Measurements from ENCODE around the gene VAV3.

DNA sequence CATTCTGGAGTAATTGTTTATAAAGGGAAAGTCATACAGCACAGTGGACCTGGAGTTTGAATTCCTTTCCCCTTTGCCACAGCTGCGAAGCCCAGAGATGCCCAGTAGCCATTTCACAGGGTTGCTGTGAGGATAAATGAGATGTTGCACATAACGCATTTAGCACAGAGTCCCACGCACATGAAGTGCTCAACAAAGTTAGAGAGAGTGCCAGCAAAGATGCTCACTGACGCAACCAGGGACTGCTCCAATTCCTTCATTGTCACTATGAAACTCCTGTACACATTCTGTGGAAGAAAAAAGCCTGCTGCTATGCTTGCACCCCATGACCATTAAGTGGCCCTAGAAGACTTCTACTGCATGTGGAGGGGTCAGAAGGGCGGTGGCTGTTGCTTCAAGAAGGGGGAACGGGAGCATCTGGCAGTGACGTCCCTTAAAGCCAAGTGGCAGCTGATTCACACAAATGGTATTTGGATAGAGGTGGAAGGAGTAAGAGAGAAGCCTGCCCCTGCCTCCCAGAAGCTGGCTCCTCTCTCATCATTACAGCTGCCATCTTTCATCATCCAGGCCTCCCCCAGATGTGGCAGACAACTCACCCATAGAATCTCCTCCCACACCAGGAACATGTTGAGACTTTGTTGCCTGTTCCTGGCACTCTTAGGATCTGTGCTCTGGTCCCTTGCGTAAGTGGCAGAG lies 26.5 kb upstream of the VAV3 start:
- TF ChIP-seq, protein P1, sequence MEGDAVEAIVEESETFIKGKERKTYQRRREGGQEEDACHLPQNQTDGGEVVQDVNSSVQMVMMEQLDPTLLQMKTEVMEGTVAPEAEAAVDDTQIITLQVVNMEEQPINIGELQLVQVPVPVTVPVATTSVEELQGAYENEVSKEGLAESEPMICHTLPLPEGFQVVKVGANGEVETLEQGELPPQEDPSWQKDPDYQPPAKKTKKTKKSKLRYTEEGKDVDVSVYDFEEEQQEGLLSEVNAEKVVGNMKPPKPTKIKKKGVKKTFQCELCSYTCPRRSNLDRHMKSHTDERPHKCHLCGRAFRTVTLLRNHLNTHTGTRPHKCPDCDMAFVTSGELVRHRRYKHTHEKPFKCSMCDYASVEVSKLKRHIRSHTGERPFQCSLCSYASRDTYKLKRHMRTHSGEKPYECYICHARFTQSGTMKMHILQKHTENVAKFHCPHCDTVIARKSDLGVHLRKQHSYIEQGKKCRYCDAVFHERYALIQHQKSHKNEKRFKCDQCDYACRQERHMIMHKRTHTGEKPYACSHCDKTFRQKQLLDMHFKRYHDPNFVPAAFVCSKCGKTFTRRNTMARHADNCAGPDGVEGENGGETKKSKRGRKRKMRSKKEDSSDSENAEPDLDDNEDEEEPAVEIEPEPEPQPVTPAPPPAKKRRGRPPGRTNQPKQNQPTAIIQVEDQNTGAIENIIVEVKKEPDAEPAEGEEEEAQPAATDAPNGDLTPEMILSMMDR (IDR thresholded peaks at IDR 0.05): no peak
- no peak for TF ChIP-seq POLR2A (IDR thresholded peaks at IDR 0.05)

All from adrenal gland (tissue), 5 donors.